Stimulated activated CD8-positive, alpha-beta memory T cell treated with anti-CD3 and anti-CD28 coated beads, Interleukin-7, amount 100 ng/mL, for 1 hour (primary cell): ENCODE results near the gene DNHD1.

Experiments
- DNase-seq, 2 donors: peaks; one replicate each; pipeline ENCODE4 v3.0.0-alpha.2; 2020; ENCODE audit warnings: low read depth in 2 of 2

The DNHD1 gene

DNA sequence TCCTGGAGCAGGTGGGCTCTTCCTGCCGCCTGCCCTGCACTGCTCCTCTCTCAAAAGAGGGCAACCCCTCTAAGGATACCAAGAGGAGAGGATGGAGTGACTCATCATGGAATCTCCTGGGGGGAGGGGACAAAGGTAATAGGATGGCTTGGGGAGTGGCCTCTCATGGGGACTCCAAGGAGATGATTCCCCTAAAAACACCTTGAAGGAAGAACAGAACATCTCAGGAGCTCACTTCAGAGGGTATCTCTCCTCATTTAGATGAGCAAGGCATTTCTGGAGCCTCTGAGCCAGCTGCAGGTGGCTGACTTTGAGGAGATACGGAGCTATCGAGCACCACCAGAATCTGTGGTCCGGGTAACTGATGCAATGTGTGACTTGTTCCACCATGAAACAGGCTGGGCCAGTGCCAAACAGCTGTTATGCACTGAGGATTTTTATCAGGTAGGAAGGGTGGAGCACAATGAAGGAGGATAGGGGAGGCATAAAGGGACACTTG lies 66.1 kb downstream of the DNHD1 start:
- no peak for DNase-seq

DNA sequence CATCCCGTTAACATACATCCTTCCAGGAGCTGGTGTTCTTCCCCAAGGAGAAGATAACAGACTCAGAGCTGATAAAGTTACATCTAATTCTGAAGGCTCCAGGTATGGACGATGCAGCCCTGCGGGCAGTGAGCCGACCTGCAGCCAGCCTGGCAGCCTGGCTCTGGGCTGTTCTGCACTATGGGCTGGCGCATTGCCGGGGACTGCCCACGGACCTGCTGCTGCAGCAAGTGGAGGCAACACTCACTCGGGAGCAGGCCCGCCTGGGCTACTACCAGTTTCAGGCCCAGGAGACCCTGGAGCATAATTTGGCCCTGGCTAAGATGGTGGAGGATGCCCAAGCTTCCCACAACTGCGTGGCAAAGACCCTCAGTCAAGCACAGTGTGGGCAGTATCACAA lies 66.6 kb downstream of the DNHD1 start:
- DNase-seq = no peak

DNA sequence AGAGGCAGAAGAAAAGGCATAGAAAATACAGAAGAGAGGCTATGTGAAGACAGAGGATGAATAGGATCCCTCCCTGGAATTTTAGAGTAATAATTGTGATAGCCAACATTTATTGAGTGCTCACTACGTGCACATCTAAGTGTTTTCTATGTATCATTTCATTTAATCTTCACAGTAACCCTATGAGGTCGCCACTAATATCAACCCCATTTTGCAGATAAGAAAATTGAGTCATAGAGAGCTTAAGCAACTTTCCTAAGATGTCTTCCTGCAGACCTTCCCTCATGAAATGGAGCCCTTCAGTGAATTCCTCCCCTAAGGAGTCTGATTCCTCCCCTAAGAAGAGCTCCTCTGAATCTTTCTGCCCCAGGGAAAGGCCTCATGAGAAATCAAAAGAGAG lies 68.2 kb downstream of the DNHD1 start:
- DNase-seq = no peak

DNA sequence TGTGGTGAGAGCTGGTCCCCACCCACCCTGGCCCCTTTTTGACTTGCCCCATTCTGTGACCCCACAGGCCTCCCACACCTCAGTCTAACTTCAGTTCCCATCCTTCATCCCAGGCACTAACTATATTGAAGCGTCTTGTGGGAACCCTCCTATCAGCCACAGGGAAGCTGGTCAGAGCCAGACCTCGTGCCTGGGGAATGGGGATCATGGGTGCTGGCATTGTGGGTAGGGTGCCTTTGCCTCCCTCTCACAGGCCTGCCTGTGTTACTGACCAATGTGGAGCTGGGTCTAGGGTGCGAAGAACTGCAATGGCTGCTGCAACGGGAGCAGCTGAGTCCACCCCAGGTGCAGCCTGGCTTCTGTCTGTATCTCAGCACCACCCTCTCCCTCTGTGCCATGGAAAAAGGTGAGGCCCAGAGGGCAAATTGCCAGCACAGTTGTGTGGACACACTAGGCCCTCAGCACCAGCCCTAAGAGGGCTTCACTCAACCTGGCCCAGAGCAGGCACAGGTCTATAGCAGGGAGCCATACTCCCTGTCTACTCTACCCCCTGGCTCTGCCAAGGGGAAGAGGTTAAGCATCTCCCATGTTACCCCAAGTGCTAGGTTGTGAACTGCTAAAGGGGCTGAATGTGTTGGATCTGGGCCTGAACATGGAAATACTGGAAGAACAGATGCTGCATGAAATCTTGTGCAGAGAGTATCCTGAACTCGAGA lies 69.1 kb downstream of the DNHD1 start:
- no peak for DNase-seq

DNA sequence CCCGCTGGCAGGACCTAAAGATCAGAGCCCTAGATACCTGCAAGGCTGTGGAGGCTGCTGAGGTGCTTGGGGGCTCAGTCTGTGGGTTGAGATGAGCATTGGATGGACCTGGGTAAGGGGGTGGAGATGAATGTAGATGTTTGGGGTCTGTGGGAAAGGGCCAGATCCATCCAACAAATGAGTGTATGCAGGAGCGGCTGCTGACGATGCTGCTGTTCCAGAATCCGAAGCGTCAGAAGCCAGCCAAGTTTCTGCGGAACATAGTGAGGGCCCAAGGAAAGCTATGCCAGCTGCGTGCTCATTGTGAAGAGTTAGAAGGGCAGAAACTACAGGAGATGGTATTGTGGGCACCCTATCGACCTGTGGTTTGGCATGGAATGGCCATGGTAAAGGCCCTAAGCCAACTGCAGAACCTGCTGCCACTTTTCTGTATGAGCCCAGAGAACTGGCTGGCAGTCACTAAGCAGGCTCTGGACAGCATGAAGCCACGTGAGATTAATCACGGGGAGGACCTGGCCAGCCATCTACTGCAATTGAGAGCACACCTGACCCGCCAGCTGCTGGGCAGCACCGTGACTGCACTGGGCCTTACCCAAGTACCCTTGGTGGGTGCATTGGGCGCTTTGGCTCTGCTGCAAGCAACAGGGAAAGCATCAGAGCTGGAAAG lies 69.8 kb downstream of the DNHD1 start:
- no peak for DNase-seq

DNA sequence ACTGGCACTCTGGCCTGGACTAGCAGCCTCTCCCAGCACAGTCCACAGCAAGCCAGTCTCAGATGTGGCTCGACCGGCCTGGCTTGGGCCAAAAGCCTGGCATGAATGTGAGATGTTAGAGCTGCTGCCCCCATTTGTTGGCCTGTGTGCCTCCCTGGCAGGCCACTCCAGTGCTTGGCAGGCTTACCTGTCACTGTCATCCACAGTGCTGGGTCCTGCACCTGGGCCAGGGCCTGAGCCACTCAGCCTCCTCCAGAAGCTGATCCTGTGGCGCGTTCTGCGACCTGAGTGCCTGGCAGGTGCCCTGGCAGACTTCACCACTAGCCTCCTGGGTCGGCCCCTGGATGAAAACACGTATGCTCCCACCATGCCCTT lies 70.3 kb downstream of the DNHD1 start:
- DNase-seq = no peak

DNA sequence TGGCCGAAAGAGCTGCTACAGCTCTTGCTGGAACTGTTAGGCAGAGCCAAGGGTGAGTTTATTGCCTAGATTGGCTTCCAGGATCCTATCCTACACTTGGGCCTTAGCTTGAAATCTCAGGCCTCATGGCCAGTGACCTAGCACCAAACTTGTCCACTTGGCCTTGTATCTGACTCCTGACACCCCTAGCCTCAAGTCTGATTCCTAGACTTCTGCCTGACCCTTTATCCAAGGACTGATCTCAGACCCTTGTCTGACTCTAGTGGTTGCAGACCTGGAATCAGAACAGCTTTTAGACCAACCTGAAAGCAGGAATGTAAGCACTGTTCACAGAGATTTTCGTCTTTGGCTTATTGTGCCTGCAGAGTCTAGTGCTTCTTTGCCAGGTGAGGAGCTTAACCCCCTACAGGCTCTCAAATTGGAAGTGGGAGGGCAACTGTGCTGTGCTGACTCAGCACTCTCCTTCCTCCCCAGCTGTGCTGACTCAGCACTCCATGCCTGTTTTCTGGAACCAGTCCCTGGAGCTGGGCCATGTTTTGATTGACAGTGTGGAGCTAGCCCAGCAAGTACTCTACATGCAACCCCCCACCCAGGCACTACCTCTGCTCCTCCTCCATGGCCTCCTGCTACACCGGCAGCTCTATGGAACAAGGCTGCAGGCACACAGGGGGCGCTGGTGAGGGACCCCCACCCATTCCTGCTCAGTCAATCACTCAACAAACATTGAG lies 71.3 kb downstream of the DNHD1 start:
- DNase-seq = no peak

DNA sequence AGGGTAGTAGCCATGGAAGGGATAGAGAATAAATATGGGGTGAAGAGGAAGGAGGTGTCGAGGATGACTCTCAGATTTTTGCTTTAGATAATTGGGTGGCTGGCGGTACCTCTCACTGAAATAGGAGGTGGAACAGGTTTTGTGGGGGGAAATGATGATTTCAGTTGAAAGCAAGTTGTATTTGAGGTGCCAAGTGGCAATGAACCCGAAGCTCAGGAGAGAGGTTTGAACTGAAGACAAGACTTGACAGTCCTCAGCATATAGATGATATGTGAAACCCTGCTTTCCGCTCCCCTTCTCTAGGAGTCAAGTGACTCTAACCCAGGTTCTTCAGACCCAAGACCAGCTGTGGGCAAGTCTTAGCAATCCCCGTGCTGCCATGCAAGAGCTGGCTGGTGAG lies 72.6 kb downstream of the DNHD1 start:
- DNase-seq = no peak

DNA sequence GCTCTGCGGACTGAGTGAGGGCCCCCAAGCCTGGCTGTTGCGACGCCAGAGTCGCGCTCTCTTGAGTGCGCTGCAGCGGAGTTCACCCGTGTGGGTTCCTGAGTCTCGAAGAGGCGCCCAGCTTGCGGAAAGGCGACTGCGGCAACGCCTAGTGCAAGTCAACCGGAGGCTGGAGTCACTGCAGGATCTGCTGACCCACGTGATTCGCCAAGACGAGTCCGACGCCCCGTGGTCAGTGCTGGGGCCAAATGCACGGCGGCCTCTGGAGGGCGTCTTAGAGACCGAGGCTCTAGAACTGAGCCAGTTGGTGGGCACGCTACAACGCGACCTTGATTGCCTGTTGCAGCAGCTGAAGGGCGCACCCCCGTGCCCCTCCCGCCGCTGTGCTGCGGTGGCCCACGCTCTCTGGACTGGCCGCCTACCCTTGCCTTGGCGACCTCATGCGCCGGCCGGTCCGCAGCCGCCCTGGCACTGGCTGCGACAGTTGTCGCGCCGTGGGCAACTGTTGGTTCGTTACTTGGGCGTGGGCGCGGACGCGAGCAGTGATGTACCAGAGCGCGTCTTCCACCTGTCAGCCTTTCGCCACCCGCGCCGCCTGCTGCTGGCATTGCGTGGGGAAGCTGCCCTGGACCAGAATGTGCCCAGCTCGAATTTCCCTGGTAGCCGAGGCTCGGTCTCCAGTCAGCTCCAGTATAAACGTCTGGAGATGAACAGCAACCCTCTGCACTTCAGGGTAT lies 73.8 kb downstream of the DNHD1 start:
- no peak for DNase-seq

DNA sequence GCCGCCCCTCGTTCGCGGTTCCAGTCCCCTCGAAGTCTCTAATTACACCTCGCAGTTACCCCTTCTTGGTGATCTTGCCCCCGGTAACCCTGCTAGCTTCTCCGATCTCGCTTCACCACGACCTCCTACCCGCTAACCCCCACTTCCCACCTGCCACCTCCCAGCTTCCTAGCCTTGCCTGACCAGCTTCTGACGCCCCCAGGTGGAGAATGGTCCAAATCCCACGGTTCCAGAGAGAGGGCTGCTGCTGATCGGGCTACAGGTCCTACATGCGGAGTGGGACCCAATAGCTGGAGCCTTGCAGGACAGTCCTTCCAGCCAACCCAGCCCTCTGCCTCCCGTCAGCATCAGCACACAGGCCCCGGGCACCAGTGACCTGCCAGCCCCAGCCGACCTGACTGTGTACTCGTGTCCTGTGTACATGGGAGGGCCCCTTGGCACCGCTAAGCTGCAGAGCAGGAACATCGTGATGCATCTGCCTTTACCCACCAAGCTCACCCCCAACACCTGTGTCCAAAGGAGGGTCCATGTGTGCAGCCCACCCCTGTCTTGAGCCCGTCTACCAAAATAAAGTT lies 74.4 kb downstream of the DNHD1 start:
- no peak for DNase-seq

DNA sequence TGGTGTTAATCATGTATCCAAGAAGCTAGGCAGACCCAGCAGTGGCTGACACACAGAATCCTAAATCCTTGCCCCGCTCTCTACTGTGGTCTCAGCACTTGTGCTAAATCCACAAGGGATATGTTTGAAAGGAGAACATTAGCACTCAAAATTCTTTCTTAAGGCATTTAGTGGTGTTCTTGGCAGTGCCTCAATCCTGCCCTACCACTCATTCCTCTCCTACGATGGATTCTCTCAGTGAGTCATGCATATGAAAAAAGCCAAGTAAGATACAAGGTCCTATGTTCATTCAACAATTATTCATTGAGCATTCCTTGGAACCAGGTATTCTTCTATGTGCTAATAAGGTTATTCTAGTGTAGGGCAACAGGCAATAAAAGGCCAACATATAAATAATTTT lies 75.1 kb downstream of the DNHD1 start:
- no peak for DNase-seq

DNA sequence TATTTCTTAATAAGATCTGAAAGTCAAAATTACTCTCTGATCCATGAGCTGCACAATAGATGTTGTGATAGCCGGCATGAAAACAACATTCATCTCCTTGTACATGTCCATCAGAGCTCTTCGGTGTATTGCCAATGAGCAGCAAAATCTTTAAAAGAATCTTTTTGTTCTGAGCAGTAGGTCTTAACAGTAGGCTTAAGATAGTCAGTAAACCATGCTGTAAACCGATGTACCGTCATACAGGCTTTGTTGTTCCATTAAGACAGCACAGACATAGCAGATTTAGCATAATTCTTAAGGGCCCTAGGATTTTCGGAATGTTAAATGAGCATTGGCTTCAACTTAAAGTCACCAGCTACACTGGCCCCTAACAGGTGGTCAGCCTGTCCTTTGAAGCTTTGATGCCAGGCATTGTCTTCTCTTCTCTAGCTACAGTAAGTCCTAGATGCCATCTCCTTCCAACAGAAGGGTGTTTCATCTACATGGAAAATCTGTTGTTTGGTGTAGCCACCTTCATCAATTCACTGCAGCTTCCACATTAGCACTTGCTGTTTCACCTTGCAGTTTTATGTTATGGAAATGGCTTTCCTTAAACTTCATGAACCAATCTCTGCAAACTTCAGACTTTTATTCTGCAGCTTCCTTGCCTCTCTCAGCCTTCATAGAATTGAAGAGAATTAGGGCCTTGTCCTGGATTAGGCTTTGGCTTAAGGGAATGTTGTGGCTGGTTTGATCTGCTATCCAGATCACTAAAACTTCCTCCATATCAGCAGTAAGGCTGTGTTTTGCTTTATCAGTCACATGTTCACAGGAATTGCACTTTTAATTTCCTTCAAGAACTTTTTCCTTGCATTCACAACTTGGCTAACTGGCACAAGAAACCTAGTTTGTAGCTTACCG lies 78.0 kb downstream of the DNHD1 start:
- DNase-seq = no peak

DNA sequence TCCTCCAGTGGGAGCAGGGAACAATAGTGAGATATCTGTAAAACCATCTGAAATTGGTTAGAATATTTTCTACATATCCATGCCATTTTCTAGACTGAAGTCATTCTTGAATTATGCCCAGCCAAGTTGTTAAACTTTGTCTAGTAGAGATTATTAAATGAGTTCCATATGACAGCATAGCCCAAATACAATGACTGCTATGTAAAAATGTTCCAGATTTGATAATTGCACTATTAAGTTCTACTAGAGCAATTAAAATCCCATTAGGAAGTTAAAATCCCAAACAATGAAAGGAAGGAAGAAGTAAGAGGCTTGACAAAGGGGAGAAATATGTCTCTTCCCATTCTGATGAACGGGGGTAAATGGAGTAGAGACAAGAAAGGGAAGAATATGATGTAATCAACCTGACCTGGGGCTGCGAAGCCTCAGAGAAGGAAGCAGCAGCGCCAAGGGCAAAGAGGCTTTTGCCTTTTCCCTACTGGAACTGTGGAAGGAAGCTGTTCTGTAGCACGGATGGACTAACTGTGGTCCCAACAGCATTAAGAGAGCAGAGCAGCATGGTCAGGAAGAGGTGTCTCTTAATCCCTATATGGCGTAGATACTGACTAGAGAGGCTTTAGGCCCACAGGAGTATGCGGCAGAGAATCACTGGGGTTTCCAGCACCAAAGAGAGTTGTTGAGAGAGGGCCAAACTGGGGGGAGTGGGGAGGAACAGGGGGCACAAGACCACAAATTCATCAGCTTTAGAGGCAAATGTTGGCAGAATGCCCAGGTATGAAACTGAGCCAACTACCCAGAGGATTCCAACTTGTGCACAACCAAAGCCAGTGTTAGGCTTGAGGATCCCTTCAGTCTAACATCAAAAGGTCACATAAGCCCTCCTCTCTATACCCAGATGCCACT lies 79.6 kb downstream of the DNHD1 start:
- DNase-seq = no peak

DNA sequence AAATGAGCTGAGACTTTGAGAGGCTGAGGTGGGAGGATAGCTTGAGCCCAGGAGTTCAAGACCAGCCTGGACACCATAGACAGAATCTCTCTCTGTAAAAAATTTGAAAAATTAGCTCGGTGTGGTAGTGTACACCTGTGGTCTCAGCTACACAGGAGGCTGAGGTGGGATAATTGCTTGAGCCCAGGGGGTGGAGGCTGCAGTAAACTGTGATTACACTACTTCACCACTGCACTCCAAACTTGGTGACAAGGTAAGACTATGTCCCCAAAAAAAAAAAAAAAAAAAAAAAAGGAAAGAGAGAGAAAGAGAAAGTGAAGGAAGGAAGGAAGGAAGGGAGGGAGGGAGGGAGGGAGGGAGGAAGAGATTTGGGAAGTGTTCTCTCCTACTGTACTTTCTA lies 81.1 kb downstream of the DNHD1 start:
- DNase-seq = no peak

DNA sequence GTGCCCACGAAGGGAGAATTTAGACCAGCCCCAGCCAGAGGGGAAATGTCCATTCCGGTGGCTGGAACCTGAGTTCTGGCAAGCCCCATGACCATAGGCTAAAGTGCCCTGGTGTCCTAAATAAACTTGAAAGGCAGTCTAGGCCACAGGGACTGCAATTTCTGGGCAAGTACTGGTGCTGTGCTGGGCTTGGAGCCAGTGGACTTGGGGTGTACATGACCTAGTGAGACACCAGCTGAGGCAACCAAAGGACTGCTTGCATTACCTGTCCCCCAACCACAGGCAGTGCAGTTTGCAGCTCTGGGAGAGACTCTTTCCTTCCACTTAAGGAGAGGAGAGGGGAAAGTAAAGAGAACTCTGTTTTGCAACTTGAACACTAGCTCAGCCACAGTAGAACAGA lies 82.6 kb downstream of the DNHD1 start:
- DNase-seq = no peak

DNA sequence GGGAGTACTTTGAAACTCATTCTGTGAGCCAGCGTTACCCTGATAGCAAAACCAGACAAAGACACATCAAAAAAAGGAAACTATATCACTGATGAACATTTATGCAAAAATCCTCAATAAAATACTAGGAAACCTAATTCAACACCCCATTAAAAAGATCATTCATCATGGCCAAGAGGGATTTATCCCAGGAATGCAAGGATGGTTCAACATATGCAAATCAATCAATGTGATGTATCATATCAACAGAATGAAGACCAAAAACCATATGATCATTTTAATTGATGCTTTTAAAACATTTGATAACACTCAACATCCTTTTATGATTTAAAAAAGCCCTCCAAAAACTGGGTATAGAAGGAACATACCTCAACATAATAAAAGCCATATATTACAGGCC lies 86.5 kb downstream of the DNHD1 start:
- no peak for DNase-seq

DNA sequence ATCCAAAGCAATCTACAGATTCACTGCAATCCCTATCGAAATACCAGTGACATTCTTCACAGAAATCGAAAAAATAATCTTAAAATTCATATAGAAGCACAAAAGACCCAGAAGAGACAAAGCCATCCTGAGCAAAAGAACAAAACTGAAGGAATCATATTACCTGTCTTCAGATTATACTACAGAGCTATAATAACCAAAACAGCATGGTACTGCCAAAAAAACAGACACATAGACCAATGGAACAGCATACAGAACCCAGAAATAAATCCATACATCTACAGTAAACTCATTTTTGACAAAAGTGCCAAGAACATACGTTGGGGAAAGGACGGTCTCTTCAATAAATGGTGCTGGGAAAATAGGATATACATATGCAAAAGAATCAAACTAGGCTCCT lies 87.4 kb downstream of the DNHD1 start:
- no peak for DNase-seq

DNA sequence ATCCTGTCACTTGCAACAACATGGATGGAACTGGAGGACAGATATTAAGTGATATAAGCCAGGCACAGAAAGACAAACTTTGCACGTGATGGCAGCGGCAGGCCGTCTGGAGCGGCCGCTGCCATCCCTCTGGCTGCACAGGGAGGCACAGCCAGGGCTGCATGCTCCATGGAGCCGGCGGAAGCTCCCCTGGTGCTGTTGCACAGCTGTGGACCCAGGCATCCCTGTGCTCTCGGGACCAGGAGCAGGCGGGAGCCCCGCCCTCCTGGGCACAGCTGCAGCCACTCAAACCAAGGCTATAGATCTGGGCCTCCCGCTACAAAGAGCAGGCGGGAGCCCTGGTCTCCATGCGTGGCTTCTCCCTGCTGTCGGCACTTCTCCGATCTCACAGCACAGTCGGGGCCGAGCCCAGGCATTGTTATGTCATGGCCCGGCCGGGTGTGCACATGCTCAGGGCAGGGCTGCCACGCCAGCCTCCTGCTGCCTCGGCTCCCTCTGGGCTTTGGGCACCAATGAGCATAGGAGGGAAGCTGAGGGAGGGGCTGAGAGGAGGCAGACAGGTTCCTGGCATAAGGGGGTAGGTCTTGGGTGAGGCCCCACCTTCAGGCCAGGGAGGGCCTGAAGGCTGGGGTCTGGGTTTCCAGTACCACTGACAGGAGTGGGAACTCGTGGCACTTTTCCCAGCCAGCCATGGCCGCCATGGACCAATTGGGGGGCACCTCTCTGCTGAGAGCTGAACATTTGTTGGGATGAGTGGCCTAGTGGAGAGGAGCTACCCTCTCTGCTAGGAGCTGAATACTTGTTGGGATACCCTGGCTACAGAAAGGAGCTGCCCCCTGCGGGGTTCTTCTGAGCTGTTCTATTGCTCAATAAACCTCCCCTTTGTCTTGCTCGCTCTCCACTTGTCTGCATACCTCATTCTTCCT lies 89.6 kb downstream of the DNHD1 start:
- no peak for DNase-seq
